GM06990 (cell line): ENCODE results near the gene EFNA1.
"Not testable (repeated sequence)": the region's sequence is repeated elsewhere in the genome, so short reads cannot be mapped to it uniquely, and the experiment has no call there.

Experiments
- DNase-seq: peaks from one replicate; pipeline ENCODE4 v3.0.0-alpha.2; 2011; ENCODE audit not compliant: insufficient read length; ENCODE audit errors: extremely low read depth
- H3K27me3 ChIP-seq: replicated peaks from 2 replicates; pipeline ENCODE4 v1.6.0; 2011; ENCODE audit warnings: low read length; ENCODE audit not compliant: control insufficient read depth, insufficient read depth
- H3K36me3 ChIP-seq: 2 replicates; pipeline ENCODE4 v1.5.1; 2011; ENCODE audit warnings: low read length; ENCODE audit not compliant: control insufficient read depth, insufficient read depth
- H3K4me3 ChIP-seq: replicated peaks from 2 replicates; pipeline ENCODE4 v1.5.1; 2011; ENCODE audit warnings: low read depth, mild to moderate bottlenecking, control low read depth, low read length
- TF ChIP-seq, protein P1 (sequence below): IDR thresholded peaks from 2 replicates; pipeline ENCODE4 v1.5.1; 2011; ENCODE audit warnings: low read length, control low read depth, mild to moderate bottlenecking, inconsistent platforms; ENCODE audit not compliant: insufficient read depth, poor library complexity, severe bottlenecking

Gene EFNA1

DNA sequence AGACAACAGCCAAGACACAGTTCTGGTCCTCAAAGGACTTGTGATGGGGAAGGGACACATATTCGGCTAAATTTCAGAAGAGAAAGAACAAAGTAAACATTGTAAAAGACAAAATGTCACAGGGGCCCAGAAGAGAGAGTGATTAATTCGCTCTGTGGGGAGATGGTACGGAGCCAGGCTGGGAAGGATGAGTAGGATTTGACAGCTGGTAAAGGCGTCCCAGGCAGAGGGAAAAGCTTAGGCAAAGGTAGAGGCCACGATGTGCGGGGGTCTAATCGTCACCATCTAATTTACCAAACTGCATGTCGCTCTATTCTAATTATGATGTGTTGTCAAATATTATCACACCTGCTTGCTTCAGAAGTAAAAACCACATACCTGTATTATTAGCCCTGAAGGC is 17.3 kb upstream of the EFNA1 start:
- TF ChIP-seq, protein P1, sequence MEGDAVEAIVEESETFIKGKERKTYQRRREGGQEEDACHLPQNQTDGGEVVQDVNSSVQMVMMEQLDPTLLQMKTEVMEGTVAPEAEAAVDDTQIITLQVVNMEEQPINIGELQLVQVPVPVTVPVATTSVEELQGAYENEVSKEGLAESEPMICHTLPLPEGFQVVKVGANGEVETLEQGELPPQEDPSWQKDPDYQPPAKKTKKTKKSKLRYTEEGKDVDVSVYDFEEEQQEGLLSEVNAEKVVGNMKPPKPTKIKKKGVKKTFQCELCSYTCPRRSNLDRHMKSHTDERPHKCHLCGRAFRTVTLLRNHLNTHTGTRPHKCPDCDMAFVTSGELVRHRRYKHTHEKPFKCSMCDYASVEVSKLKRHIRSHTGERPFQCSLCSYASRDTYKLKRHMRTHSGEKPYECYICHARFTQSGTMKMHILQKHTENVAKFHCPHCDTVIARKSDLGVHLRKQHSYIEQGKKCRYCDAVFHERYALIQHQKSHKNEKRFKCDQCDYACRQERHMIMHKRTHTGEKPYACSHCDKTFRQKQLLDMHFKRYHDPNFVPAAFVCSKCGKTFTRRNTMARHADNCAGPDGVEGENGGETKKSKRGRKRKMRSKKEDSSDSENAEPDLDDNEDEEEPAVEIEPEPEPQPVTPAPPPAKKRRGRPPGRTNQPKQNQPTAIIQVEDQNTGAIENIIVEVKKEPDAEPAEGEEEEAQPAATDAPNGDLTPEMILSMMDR = no peak
- H3K4me3 ChIP-seq = no peak overlapping the region
- no peaks in the 10 kb centered on the region for H3K36me3 ChIP-seq
- DNase-seq = no peak
- no peaks in the 10 kb centered on the region for H3K27me3 ChIP-seq

DNA sequence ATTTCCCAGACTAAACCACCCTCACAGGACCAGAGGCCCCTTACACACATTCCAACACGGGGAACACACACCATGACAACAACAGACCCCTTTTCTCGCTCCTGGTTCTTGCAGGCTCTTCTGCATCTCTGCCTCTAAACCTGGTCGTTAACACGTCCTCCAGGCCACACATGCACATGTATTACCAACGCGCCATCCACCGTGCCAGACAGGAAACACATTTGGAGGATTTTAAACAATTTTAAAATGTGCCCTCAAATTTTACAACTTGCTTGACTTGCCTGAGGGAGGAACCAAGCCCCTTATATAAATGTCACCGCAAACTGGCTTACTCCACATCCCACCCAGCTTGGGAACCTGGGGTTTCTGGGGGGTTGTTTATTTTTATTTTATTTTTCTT is 16.9 kb upstream of the EFNA1 start:
- H3K27me3 ChIP-seq = no peaks in the 10 kb centered on the region
- no peak overlapping the region for H3K4me3 ChIP-seq
- no peak for DNase-seq
- TF ChIP-seq, protein P1 = no peak
- no peaks in the 10 kb centered on the region for H3K36me3 ChIP-seq

DNA sequence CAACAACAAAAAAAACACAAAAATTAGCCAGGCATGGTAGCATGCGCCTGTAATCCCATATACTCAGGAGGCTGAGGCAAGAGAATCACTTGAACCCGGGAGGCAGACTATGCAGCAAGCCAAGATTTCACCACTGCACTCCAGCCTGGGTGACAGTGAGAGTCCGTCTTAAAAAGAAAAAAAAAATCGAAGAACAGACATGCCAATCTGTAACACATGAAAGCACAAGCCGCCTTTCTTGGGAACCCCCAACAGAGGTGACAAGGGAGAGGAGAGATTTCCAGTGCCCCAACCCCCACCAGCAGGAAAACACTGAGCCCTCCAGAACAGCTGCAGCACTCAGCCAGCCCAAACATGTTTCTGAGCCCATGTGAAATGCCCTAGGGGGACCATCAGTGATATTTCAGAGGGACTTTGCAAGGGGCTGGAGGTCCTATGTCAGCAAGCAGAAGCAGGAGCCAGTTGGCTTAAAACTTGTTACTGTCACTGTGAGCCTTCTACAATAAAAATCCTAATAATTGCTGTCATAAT is 14.2 kb upstream of the EFNA1 start:
- no peaks in the 10 kb centered on the region for H3K36me3 ChIP-seq
- DNase-seq = no peak
- no peak overlapping the region for H3K4me3 ChIP-seq
- TF ChIP-seq, protein P1 = no peak
- no peaks in the 10 kb centered on the region for H3K27me3 ChIP-seq

DNA sequence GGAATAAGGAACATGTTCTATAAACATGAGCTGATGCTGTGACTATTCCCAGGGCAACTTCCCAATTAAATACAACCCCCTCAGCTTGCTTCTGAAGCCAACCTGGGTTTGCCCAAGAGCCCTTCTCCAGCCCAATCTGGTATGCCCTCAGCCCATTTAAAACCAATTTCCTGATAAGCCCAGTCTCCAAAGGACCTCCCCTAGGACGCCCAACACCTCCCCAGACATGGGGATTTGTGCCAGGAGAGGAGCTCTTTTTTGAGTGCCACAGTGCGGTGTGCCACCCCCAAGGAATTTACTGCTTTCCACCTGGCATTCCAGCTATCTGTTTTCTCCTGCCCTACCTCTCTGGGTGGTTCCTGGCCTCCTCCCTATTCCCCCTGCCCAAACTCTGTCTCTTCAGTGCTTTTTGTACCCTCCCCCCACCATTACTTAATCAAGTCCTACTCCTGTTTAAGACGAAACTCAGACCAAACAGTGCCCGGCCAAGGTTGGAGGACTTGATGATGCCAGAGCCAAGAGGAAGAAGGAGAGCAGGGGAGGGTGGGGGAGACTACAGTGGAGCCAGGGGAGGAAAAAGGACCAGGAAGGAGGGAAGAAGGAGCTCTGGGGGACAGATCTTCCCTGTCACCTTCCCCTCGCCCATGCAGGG is 11.4 kb upstream of the EFNA1 start:
- no peak overlapping the region for H3K4me3 ChIP-seq
- DNase-seq = no peak
- TF ChIP-seq, protein P1 = no peak
- no peaks in the 10 kb centered on the region for H3K36me3 ChIP-seq
- H3K27me3 ChIP-seq = no peaks in the 10 kb centered on the region

DNA sequence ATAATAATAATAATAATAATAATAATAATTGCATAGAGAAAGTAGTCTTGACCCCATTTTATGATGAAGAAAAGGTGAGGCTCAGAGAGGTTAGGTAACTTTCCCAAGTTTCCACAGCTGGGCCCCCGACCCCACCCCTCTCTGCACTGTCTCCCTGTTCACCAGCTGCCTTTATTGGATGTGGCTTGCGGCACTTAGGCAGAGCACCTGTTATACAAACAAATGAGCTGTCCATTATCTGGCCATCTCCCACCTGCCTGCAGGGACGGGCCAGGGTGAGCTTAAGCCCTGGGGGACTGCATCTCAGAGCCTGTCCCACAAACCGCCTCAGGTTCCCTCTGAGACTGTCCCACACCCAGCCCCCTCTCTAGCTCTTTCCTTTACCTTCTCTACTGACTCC is 10.1 kb upstream of the EFNA1 start:
- Histone ChIP-seq H3K36me3 (no peaks in the 10 kb centered on the region), H3K4me3 (no peak overlapping the region), H3K27me3 (no peaks in the 10 kb centered on the region)
- TF ChIP-seq, protein P1 = no peak
- DNase-seq = no peak

DNA sequence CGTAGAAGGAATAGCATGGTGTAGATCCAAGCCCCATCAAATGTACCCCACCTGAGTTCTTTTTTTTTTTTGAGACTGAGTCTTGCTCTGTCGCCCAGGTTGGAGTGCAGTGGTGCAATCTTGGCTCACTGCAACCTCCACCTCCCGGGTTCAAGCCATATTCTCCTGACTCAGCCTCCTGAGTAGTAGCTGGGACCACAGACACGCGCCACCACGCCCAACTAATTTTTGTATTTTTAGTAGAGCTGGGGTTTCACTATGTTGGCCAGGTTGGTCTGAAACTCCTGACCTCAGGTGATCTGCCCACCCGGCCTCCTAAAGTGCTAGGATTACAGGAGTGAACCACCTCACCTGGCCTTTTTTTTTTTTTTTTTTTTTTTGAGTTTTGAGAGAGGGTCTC is 9.6 kb upstream of the EFNA1 start:
- not testable (repeated sequence) for H3K4me3 ChIP-seq, H3K36me3 ChIP-seq, H3K27me3 ChIP-seq, DNase-seq
